Hematopoietic multipotent progenitor cell treated with erythropoietin and hydrocortisone succinate and interleukin-3 and kit ligand, for 17 days (in vitro differentiated cells): ENCODE results near the gene TEAD1.
"Not testable (repeated sequence)": the region's sequence is repeated elsewhere in the genome, so short reads cannot be mapped to it uniquely, and the experiment has no call there.

Source experiments
- DNase-seq: peaks from one replicate; pipeline ENCODE4 v3.0.0-alpha.2; 2015; ENCODE audit warnings: low spot score

The TEAD1 gene

DNA sequence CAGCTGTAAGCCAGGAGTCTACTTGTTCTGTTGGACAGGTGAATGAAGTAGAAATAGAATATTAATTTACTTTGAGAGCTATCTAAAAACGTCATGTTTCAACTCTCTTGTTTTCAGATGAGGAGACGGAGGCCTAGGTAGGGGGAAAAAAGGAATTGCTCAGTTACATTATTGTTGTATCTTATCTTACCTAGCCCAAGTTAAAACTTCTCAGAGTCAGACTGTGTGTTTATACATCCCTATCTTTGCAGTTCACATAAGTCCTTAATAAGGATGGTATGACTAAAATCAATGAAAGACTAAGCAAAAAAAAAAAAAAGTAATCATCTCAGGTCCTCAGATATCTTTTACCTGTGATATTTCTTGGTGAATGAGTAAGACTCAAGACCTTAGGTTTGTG is 62.8 kb downstream of the TEAD1 start:
- no peak for DNase-seq

DNA sequence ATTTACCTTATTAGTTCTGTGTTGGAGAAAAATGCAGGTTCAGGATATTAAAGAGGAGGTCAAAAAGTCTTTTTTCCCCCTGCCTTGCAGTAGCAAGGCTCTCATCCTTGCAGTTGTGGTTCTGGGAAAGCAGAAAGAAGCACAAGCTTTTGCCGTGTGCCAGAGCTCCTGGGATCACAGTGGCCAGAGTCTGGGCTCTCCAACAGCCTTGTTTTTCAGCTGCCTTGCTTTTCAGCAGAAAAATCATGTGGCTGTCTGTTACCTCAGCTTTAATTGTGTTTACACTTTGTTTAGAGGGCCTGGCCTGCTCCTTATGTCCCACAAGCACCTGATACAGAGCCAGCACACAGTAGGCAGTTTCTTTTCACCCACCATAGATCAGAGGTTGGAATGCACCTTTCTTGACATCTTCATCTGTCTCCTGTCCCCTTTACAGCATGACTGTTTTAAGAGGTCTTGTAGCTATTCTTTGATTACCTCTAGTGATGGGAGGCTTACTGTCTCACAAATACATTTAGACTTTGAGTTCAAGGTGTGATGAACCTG is 67.5 kb downstream of the TEAD1 start:
- no peak for DNase-seq

DNA sequence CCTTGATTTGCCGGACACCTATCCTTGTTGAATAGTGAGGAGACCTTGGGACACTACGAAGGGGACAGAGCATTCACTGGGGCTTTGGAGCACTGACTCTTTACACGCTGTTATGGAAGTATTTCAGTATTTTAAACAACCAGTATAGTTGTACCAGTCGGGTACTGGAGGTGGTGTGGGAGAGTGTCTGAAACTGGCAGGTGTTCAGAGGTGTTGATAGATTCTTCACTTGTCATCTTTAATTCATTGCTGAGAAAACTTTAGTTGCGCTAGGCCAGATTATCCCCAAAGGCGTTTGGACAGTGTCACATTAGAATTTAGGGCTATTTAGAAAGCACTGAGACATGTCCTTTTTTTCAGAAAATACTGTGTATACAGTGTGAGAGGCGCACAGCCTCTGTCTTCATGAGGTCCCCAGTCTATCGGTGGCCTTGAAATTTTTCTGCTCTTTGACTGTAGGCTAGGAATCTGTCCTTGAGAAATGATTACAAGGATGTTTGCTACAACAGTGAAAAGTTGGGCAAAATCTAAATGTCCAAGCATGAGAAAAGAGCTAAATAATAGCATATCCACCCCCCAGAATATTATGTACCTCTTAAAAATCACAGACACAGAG is 69.7 kb downstream of the TEAD1 start:
- DNase-seq = no peak

DNA sequence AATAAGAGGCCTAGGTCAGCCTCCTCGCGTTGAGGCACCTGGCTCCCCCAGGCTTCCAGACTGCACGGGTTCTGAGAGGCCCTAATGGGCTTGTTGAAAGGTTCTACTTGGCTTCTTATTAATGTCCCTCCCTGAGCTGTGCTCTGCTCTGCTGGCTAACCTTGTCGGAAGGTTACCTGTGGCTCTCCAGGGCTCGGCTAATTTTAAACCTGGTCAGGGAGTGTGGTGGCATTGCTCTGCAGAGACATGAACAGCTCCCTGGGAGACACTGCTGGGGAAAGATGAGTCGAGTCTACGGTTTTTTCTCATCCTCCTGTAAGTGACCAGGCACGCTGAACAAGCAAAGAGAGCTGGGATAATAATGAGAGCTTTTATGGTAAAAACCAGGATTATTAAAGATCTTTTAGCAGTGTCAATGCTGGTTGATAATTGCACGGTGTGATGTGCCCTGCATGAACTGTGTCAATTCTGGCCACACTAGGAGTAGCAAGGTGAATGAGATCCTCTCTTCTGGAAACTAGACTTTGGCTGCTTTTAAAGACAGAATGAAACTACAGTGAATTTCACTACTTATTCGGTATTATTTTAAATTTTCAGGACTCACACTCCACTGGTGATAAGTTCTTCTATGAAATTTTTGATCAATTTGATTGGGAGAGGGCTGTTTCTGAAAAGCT is 70.7 kb downstream of the TEAD1 start:
- no peak for DNase-seq

DNA sequence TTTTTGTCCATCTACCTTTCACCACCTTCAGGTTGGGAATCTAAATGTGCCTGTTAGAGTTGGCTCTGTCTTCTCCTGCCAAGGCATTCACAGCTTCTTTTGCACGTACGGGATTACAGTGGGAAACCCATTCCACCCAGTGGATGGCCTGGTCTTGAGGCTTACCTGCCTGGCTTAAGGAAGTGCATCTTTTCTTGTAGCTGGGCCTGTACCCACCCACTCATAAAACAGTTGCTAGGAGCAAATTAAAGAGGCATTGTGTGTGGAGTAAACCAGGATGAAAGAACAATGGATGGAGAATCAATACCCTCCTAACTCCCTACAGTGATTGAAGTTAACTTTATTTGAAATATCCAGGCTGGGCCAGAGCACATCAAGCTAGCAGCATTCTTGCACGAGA is 71.6 kb downstream of the TEAD1 start:
- DNase-seq = no peak

DNA sequence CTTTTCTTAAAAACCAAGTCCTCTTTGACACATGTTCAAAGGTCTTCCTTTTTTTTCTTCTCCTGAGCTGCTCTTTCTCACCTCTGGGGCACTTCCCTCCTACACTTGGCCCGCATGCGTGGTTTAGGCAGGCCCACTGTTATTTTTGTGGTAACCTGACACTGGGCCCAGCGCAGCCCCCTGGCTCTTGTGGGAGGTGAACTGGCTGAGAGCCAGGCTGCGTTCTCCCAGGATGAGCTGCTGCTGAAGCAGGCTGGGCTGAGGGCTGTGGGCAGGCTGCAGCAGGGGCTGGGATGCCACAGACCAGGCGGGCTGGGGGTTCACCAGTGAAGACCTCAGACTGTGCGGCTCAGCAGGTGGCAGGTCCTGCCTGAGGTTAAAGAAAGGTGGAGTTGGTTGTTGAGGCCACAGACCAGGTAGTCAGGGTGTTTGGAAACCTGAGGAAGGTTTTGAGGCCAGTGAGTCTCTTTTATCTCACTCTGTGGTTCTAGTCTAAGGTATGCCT is 72.4 kb downstream of the TEAD1 start:
- no peak for DNase-seq

DNA sequence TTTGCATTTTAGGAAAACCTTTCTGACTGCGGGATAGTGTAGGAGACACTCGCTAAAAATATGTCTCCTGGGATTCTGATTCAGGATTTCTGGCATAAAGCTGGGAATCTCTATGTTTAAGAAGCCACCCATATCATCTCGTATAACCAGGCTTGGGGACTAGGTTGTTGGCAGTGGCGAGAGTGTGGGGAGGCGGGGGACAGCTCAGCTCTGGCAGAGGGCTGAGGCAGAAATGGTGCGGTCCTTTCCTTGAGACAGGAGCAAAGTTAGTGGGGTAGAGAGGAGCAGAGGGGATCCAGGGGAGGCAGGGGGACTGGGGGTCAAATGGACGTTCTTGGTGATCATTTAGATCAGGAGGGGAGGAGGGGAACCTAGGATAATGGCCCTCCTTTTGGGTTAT is 74.3 kb downstream of the TEAD1 start:
- DNase-seq = no peak

DNA sequence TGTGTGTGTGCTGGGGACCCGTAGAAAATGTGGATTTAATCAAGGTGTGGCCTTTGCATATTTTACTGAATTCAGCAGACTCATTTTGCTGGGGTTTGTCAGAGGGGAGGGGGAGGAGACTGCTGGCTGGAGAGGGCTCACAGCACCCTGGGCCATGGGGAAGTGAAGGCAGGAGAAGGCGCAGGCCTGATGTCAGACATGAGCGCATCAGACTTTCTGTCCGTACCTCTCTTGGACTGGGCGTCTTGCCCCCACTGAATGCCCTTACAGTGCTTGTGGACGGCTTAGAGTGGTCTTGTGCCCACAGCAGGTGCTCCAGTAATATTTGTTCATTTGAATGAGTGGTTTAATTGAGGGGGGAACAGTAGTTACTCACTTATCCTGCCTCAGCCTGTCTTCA is 75.2 kb downstream of the TEAD1 start:
- no peak for DNase-seq

DNA sequence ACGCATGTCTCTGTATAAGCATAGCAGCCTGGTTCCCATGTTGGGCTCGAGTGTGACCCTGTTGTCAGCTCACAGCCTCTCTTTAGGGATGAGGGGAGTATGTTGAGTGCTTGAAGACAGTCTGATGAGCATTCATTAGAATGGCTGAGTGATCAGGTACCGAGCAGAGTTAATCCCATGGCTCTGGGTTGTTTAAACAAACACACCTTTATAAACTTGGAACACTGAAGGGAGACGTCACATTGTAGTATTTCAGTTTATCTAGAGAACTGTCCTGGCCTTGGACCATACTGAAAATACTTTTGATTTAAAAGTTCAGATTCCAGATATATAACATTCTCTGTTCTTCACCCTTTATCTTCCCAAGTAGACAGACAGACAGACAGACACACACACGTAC is 76.0 kb downstream of the TEAD1 start:
- DNase-seq = no peak

DNA sequence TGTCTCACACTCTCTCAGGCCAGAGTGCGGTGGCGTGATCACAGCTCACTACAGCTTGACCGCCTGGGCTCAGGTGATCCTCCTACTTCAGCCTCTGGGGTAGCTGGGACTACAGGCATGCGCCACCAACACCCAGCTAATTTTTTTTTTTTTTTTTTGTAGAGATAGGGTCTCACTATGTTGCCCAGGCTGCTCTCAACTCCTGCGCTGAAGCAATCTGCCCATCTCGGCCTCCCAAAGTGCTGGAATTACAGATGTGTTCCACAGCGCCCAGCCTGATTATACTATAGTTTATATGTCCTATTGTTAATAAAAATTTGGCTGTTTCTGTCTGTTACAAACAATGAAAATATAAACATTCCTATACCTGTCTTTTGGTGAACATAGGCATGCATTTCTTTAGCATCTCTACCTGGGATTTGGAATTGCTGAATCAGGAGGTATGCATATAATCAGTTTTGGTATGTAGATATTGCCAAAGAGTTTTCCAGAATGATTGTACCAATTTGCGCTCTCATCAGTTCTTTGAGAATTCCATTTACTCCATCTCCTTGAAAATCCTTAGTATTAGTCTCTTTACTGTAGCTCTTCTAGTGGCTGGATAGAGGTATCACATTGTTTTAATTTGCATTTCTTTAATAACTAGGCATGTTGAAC is 78.8 kb downstream of the TEAD1 start:
- no peak for DNase-seq

DNA sequence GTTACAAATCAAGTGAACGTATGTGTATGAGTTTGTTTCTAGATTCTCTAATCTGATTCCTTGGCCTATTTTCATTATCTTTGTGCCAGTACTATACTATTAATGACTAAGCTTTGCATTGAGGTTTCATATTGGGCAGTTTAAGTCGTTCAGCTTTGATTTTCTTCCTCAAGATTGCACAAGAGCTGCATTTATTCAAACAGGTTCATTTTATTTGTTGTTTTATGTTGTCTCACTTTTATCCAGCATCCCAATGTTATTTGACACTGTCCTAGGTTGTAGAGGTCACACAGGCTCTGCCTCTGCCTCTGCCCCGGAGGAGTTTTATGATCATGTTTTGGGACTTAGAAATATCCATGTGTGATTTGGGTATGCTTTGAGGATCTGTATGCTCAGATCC is 79.8 kb downstream of the TEAD1 start:
- no peak for DNase-seq

DNA sequence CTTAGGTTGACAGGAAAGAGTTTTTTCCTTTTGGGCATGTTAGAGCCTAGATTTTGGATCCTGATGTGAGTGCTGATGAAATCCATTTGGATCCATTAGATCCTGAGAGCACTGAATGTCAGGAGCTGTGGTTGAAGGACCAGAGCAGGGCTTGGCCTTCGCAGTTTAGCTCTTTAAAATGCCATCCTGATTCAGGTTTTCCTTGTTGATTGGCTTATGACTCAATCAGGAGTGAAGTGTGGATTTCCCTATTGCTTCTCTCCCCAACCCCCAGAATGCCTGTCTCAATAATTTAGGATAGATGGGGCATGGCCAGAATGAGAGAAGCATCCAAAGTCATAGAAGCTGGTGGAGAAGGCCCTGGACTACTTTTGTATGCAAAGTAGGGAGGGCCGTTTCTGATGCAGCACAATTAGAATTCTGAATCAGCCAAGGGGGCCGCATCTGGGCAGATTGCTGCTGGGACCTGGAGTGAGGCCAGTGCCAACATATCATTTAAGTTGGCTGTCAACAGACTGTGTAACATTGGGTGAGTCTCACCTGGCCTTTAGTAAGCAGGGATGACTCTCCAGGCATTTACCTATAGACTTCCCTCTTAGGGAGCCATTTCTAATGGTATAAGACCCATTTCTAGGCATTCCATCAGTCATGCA is 80.5 kb downstream of the TEAD1 start:
- DNase-seq = no peak

DNA sequence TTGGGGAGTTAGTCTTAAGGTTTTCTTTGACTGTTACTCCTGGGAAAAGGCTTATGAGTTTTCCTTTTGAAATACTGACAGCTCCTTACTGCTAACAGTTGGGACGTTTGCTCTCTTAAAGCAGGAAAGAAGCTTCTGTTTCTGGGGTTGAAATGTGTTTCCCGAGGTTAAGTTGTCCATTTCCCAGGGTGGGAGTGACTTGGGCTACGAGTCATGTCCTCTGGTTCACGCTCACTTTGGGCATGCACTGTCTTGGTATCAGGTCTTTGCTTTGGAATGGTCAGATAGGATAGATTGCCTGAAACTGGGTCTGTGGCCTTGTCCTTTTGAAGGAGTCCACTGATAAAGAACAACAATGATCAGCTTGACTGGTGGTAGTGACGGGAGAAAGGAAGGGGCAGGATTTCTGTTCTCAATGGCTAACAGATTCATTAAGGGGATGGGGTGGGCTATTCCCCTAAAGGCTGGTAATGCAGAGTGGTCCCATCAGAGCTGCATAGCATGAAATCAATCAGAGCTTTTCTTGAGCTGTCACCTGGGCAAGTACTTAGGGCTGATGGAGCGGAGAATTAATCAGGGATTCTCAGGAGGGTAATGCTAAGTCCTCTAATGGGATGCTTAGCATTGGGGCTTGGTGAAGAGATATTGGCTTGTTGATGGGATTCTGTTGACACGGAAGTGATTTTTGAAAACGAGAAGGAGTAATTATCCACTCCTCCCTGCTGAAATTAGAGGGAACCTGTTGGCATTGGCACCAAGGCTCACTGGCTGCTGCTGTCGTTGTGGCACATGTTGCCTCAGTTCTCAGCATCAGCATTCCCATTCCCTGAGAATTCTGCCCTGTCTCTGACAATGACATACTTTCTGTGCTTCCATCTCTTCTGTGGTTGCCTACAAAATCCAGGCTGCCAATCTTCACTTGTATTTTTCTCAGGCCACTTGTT is 81.6 kb downstream of the TEAD1 start:
- no peak for DNase-seq

DNA sequence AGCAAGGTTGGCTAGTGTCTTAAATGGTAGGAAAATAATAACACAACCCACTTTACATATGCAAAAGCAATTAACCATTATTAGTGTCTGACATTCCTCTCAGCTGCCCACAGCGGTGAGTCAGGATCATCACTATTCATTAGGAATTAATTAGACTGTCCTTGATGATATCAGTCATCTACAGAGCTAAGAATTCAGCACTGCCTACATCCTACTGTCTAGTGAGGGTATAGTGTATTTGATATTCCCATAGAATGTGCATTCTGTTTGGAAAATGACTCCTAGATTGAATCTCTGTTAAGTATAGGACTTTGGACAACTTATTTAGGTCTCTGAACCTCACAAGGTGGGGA is 82.2 kb downstream of the TEAD1 start:
- no peak for DNase-seq

DNA sequence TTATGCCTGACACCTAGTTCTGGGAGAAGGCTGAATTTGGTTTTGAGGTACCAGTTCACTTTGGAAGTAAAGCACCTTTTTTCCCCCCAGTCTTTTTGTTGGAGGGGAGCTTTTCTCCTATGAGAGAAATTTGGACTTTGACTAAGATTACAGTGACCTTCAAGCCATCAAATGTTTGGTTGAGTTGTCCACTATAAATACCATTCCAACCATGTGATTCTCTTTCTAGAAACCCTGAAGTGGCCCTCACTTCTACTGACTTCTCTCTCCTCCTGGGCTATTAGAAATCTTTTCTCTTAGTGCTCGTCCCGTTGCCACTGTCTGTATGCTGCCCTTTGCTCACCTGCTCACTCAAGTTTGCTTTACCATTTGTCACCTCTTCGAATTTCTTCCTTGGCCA is 82.6 kb downstream of the TEAD1 start:
- no peak for DNase-seq

DNA sequence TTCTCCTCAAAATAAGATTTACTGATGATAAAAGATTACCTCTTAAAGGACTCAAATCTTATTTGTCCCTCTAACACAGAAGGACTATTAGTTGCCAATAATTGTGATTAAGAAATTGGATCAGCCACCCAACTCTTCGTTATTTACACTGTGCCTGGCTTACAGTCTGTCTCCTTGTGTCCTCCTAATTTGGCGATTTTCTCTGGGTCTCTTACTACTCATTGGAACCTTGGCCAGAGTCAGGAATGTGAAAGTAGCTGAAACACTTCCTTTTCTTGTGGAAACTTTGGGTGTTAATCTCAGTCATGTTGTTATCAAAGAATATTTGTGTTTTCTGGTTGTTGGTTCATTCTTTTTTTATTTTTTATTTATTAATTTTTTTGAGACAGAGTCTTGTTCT is 83.2 kb downstream of the TEAD1 start:
- DNase-seq = no peak

DNA sequence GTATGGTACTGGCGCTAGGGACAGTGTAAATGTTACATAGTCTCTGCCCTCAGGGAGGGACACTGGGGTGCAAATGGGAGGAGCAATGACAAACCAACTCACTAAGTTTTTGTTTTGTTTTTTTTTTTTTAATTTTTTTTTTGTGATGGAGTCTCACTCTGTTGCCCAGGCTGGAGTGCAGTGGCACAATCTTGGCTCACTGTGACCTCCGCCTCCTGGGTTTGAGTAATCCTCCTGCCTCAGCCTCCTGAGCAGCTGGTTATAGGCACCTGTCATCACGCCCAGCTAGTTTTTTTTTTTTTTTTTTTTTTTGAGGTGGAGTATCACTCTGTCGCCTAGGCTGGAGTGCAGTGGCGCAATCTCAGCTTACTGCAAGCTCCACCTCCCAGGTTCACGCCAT is 83.9 kb downstream of the TEAD1 start:
- not testable (repeated sequence) for DNase-seq

DNA sequence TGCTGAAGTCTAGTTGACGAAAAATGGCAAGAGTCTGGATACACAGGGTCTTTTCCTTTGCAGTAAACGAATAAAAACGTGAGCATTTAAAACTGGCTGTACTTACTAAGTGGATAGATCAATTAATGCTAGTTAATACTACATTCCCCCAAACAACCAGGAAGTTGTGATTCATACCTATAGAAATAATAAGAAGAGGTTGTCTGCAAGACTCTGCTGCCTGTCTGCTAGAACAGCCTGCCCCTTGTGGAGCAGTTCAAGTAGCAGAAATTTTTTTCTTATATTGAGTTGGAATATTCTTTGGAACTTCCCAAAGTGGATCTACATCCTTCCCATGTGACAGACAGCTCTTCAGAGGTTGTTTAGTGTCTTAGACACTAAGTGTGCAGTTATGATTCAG is 86.8 kb downstream of the TEAD1 start:
- DNase-seq = no peak

DNA sequence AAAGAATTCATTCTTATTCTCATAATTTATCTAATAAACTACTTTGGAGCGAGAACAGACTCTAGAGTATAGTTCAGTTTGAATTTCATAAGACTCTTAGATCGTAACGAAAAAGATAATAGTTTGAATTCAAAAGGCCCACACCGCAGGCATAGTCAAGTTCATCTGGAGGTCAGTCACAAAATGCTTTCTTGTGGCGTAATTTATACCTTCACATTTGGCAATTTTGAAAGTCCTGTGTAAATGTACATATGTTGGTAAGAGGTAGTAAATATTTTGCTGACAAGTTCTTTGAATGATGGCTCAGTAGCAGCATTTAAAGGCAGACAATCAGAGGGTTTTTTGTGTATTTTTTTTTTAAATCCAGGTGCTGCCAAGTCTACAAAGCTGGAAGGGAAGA is 88.1 kb downstream of the TEAD1 start:
- no peak for DNase-seq

DNA sequence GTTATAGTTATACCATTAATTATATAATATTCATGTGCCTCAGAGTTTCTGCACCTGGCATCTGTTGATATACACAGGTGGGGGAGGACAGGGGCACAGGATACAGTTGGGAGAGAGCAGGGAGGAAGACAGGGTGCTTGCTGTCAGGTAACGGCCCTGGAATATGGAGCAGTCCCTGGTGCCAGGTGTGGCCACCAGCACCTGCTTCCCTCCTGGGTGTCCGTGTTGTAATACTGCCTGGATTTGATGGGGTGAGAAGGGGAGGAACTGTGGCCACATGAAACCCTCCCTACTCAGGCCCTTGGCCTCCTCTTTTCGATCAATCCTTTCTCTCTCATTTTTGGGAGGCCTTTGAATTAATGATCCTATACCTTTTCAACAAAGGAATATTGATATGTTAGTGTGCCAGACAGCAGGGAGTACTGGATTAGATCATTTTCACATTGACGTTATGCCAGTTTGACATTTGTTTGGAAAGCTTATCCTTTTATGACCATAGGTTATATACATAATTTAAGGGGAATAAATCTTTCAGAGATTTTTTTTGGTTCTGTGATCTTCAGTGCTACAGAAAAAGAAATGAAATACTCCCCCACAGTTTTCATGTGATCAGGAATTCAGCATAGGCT is 88.6 kb downstream of the TEAD1 start:
- no peak for DNase-seq
